Measurements from ENCODE around the gene TXNRD3.

DNA sequence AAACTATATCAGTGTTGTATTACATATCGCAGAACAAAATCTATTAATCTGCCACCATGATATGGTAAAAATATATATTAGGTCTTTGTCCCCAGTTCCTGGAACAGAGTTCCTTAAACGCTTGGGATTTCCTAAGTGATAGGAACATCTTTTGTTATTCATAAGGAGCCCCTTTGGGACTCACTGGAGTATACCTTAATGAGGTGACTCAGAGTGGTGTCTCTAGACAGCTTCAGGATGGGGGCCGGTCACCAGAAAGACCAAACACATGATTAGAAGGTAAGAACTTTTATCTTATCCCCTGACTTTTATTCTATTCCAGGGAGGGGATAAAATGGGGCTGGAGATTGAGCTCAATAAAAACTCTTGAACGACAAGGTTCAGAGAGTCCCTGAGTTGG, 36.8 kb upstream of the TXNRD3 start:
- TF ChIP-seq SUZ12 (IDR thresholded peaks at IDR 0.05; ENCODE audit: extremely low read depth, insufficient read depth, insufficient read length), result no peak
- no peak for TF ChIP-seq YY1 (IDR thresholded peaks at IDR 0.05; ENCODE audit: insufficient read depth, insufficient read length)
- TF ChIP-seq ZNF274 (IDR thresholded peaks at IDR 0.05; ENCODE audit: low read depth, low read length), result no peak
